Keratinocyte (primary cell): ENCODE results near the gene MMP19.

ENCODE experiments used
- CTCF ChIP-seq, 3 experiments: IDR thresholded peaks in 1 of 3; conservative IDR thresholded peaks in 1 of 3; optimal IDR thresholded peaks in 1 of 3; 2 replicates in 2 of 3; 3 replicates in 1 of 3; pipeline versions ENCODE3 to v1.5.1; 2011; ENCODE audit warnings: low read length in 3 of 3, mild to moderate bottlenecking in 3 of 3, moderate library complexity in 2 of 3, control low read depth in 1 of 3, inconsistent platforms in 1 of 3; ENCODE audit not compliant: insufficient read depth in 2 of 3; ENCODE audit errors: extremely low read depth in 1 of 3
- EZH2 ChIP-seq: IDR thresholded peaks from one replicate; pipeline ENCODE4 v1.6.1; 2012; ENCODE audit warnings: inconsistent platforms, mild to moderate bottlenecking, low read length, moderate library complexity

DNA sequence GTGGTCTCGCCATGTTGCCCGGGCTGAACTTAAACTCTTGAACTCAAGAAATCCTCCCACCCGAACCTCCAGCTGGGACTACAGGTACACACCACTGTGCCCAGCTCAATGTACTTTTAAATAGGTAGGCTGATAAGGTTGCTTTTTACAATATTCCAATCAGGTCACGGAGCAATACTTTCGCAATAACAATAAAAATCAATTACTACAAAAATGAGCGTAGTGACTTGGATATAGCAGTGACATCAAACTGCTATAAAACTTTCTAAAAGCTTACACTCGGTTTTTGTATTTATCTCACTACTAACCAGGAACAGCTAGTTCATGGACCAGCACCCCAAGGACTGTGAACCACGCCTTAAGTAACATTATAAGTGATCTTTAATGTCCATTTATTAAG, 35.8 kb downstream of the MMP19 start:
- TF ChIP-seq CTCF (optimal IDR thresholded peaks at IDR 0.05 in 1 of 3, IDR thresholded peaks at IDR 0.05 in 1 of 3, conservative IDR thresholded peaks at IDR 0.05 in 1 of 3; ENCODE audit: extremely low read depth in 1 of 3, insufficient read depth in 2 of 3, low read length in 3 of 3), result no peak
- no peak for TF ChIP-seq EZH2
